Measurements from ENCODE around the gene DEUP1.

GRCh38 chr11:93477684-93478234 lies 147.2 kb downstream of the DEUP1 start:
- TF ChIP-seq, protein P1, sequence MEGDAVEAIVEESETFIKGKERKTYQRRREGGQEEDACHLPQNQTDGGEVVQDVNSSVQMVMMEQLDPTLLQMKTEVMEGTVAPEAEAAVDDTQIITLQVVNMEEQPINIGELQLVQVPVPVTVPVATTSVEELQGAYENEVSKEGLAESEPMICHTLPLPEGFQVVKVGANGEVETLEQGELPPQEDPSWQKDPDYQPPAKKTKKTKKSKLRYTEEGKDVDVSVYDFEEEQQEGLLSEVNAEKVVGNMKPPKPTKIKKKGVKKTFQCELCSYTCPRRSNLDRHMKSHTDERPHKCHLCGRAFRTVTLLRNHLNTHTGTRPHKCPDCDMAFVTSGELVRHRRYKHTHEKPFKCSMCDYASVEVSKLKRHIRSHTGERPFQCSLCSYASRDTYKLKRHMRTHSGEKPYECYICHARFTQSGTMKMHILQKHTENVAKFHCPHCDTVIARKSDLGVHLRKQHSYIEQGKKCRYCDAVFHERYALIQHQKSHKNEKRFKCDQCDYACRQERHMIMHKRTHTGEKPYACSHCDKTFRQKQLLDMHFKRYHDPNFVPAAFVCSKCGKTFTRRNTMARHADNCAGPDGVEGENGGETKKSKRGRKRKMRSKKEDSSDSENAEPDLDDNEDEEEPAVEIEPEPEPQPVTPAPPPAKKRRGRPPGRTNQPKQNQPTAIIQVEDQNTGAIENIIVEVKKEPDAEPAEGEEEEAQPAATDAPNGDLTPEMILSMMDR (IDR thresholded peaks at IDR 0.05): no peak
- no peak for TF ChIP-seq POLR2A (IDR thresholded peaks at IDR 0.05)

All from uterus (tissue), 2 donors.